Ascending aorta (tissue), 2 donors: ENCODE measurements around the gene OSBPL10. TPM values are rescaled to one million over a fixed set of nuclear protein-coding genes. Genes with fewer than 3 reads are reported as not detected.

Experiments used
- DNase-seq, 2 donors: peaks; one replicate each; pipeline ENCODE4 v3.0.0-alpha.2; 2019; ENCODE audit warnings: low spot score in 2 of 2
- H3K27ac ChIP-seq, 2 donors: fragments of 200-600 bp; sonication (generic); one replicate each; pipeline ENCODE4 v1.5.1; 2016 to 2017; ENCODE audit warnings: mild to moderate bottlenecking in 1 of 2
- H3K27me3 ChIP-seq: fragments of 200-600 bp; sonication (generic); one replicate; pipeline ENCODE4 v1.5.1; 2017
- H3K36me3 ChIP-seq, 2 donors: fragments of 200-600 bp; sonication (generic); one replicate each; pipeline ENCODE4 v1.5.1; 2016
- H3K4me1 ChIP-seq, 2 donors: fragments of 200-600 bp; sonication (generic); one replicate each; pipeline ENCODE4 v1.5.1; 2016 to 2017; ENCODE audit warnings: mild to moderate bottlenecking in 1 of 2
- H3K4me3 ChIP-seq, 2 donors: fragments of 200-600 bp; sonication (generic); one replicate each; pipeline ENCODE4 v1.5.1; 2016 to 2017; ENCODE audit warnings: mild to moderate bottlenecking in 1 of 2
- H3K9me3 ChIP-seq, 2 donors: fragments of 200-600 bp; sonication (generic); one replicate each; pipeline ENCODE4 v1.5.1; 2016
- CTCF ChIP-seq, 3 experiments: fragments of 200-600 bp in 2 of 3; fragments of 450-650 bp in 1 of 3; sonication (generic) in 2 of 3; IDR thresholded peaks; one replicate each; pipeline ENCODE4 v1.5.1; 2016 to 2019; ENCODE audit warnings: antibody characterized with exemption in 3 of 3, mild to moderate bottlenecking in 1 of 3, moderate library complexity in 1 of 3
- intact Hi-C: fragments of 100-400 bp; cut with DNase I; formaldehyde crosslinking; loops from one replicate; pipeline ENCODE4 v1.15.1; 2023
- total RNA-seq: library from RNA; depleted of rRNA; stranded (reverse); fragments of >200 nt; gene quantifications from one replicate; pipeline ENCODE4 v1.1.0, GENCODE V29; 2016

The OSBPL10 gene
- total RNA-seq, 1 donor from 2014 or later, result 169 TPM

GRCh38 chr3:31903686-31904431, 77.2 kb downstream of the OSBPL10 start:
- H3K27me3 ChIP-seq, result no peaks in the 10 kb centered on the region
- no peak overlapping the region for H3K27ac ChIP-seq
- DNase-seq, result no peak
- no peak for TF ChIP-seq CTCF (IDR thresholded peaks at IDR 0.05)
- peaks cover 2 to 16% of the 10 kb centered on the region in 2 donors for H3K4me1 ChIP-seq
- no peak overlapping the region for H3K4me3 ChIP-seq
- intact Hi-C loops, result no loop called here
- no peaks in the 10 kb centered on the region for H3K36me3 ChIP-seq
- no peaks in the 10 kb centered on the region for H3K9me3 ChIP-seq

- Histone ChIP-seq H3K27me3 (no peaks in the 10 kb centered on the region), H3K27ac (no peak overlapping the region), H3K36me3 (no peaks in the 10 kb centered on the region), H3K4me3 (no peak overlapping the region), H3K4me1 (peaks cover 0 to 8% of the 10 kb centered on the region in 2 donors), H3K9me3 (no peaks in the 10 kb centered on the region)
- intact Hi-C loops, result no loop called here
- DNase-seq, result no peak
- no peak for TF ChIP-seq CTCF (IDR thresholded peaks at IDR 0.05)
These were observed 80.5 kb downstream of the OSBPL10 start for GRCh38 chr3:31900583-31900982.

GRCh38 chr3:31896648-31897433, 84.2 kb downstream of the OSBPL10 start:
- intact Hi-C loops, result no loop called here
- H3K4me1 ChIP-seq, result peaks cover 0 to 3% of the 10 kb centered on the region in 2 donors
- no peak for DNase-seq
- H3K36me3 ChIP-seq, result no peaks in the 10 kb centered on the region
- H3K27me3 ChIP-seq, result no peaks in the 10 kb centered on the region
- H3K9me3 ChIP-seq, result no peaks in the 10 kb centered on the region
- no peak for TF ChIP-seq CTCF (IDR thresholded peaks at IDR 0.05)
- no peak overlapping the region for H3K4me3 ChIP-seq
- H3K27ac ChIP-seq, result no peak overlapping the region

- H3K36me3 ChIP-seq, result no peaks in the 10 kb centered on the region
- no peak overlapping the region for H3K27ac ChIP-seq
- intact Hi-C loops, result no loop called here
- no peaks in the 10 kb centered on the region for H3K9me3 ChIP-seq
- no peak for TF ChIP-seq CTCF (IDR thresholded peaks at IDR 0.05)
- peaks cover 0 to 3% of the 10 kb centered on the region in 2 donors for H3K4me1 ChIP-seq
- no peak for DNase-seq
- H3K27me3 ChIP-seq, result no peaks in the 10 kb centered on the region
- no peak overlapping the region for H3K4me3 ChIP-seq
These were observed 85.0 kb downstream of the OSBPL10 start for GRCh38 chr3:31896026-31896425.

- no peak for DNase-seq
- Histone ChIP-seq H3K27ac (no peak overlapping the region), H3K36me3 (no peaks in the 10 kb centered on the region), H3K4me1 (peaks cover 0 to 3% of the 10 kb centered on the region in 2 donors), H3K9me3 (no peaks in the 10 kb centered on the region), H3K4me3 (no peak overlapping the region), H3K27me3 (no peaks in the 10 kb centered on the region)
- TF ChIP-seq CTCF (IDR thresholded peaks at IDR 0.05), result no peak
- intact Hi-C loops, result no loop called here
These were observed 85.6 kb downstream of the OSBPL10 start for GRCh38 chr3:31895471-31895870.
